Caco-2 (cell line): ENCODE measurements around the gene ACYP2. TPM values are rescaled to one million over a fixed set of nuclear protein-coding genes. Genes with fewer than 3 reads are reported as not detected.

Source experiments
- BruUV-seq: library from RNA; stranded (reverse); fragments of 400-500 nt; replicated peaks from 2 replicates; lab custom pipeline; 2021; lab: Mats Ljungman, UMichigan
- CTCF ChIA-PET: fragments of 300-600 bp; sonication (Branson Sonifier 250); formaldehyde crosslinking; loops from one replicate; lab custom pipeline; 2022; ENCODE audit warnings: antibody characterized with exemption; lab: Charles Lee
- POLR2A ChIA-PET: fragments of 300-600 bp; sonication (Branson Sonifier 250); formaldehyde crosslinking; loops from one replicate; lab custom pipeline; 2022; ENCODE audit warnings: antibody characterized with exemption; lab: Charles Lee
- DNase-seq, 2 experiments: peaks; one replicate each; pipeline versions ENCODE4 v3.0.0 to v3.0.0-alpha.2; 2020 to 2022
- H3K27me3 ChIP-seq: replicated peaks from 2 replicates; pipeline ENCODE4 v1.6.0; 2011; ENCODE audit warnings: low read length; ENCODE audit not compliant: control insufficient read depth, insufficient read depth
- H3K36me3 ChIP-seq: 2 replicates; pipeline ENCODE4 v1.5.1; 2011; ENCODE audit warnings: low read length; ENCODE audit not compliant: control insufficient read depth, insufficient read depth
- H3K4me1 ChIP-seq: fragments of 250-450 bp; sonication (Bioruptor Pico); 2 replicates; pipeline ENCODE4 v1.5.1; 2020; ENCODE audit warnings: mild to moderate bottlenecking
- H3K4me3 ChIP-seq: 2 replicates; pipeline ENCODE4 v1.5.1; 2011; ENCODE audit warnings: low read depth, mild to moderate bottlenecking, control low read depth, low read length
- H3K9me3 ChIP-seq: fragments of 250-450 bp; sonication (Bioruptor Pico); 2 replicates; pipeline ENCODE4 v1.5.1; 2020; ENCODE audit warnings: mild to moderate bottlenecking, moderate library complexity
- H3K27ac Mint-ChIP-seq: one replicate; pipeline ENCODE4 v1.8.0; 2022; ENCODE audit warnings: mixed read lengths; ENCODE audit not compliant: unreplicated experiment
- H3K27me3 Mint-ChIP-seq: one replicate; pipeline ENCODE4 v1.8.0; 2022; ENCODE audit warnings: mixed read lengths; ENCODE audit not compliant: insufficient read depth, unreplicated experiment
- H3K36me3 Mint-ChIP-seq: one replicate; pipeline ENCODE4 v1.8.0; 2022; ENCODE audit warnings: mild to moderate bottlenecking, mixed read lengths; ENCODE audit not compliant: insufficient read depth, unreplicated experiment
- H3K4me1 Mint-ChIP-seq: one replicate; pipeline ENCODE4 v1.8.0; 2022; ENCODE audit warnings: low read depth, mixed read lengths; ENCODE audit not compliant: unreplicated experiment
- H3K4me3 Mint-ChIP-seq: one replicate; pipeline ENCODE4 v1.8.0; 2022; ENCODE audit warnings: mild to moderate bottlenecking, moderate library complexity, mixed read lengths; ENCODE audit not compliant: unreplicated experiment
- H3K9me3 Mint-ChIP-seq: one replicate; pipeline ENCODE4 v1.8.0; 2022; ENCODE audit warnings: mixed read lengths; ENCODE audit not compliant: unreplicated experiment
- CTCF ChIP-seq, 2 experiments: fragments of 200-600 bp in 1 of 2; IDR thresholded peaks; 1 replicate in 1 of 2; 2 replicates in 1 of 2; pipeline versions ENCODE4 v1.5.1 to v1.8.0; 2011 to 2022; ENCODE audit warnings: antibody characterized with exemption in 1 of 2, control low read depth in 1 of 2, inconsistent platforms in 1 of 2, low read depth in 1 of 2, low read length in 1 of 2, mild to moderate bottlenecking in 1 of 2, moderate library complexity in 1 of 2; ENCODE audit not compliant: insufficient read depth in 1 of 2, severe bottlenecking in 1 of 2, unreplicated experiment in 1 of 2
- intact Hi-C: fragments of 100-400 bp; cut with micrococcal nuclease; formaldehyde crosslinking; loops from one replicate; pipeline ENCODE4 v1.10.0; 2022; ENCODE audit not compliant: unreplicated experiment
- total RNA-seq: library from RNA; stranded (reverse); gene quantifications from 2 replicates; pipeline ENCODE4 v1.2.3, GENCODE V29; 2022

Gene ACYP2
- total RNA-seq, 1 experiment from 2014 or later = 4.1 TPM

- Mint-ChIP-seq H3K9me3 (peaks cover 9% of the 10 kb centered on the region), H3K27me3 (no peaks in the 10 kb centered on the region), H3K4me1 (no peaks in the 10 kb centered on the region), H3K4me3 (no peak overlapping the region), H3K27ac (no peak overlapping the region), H3K36me3 (no peaks in the 10 kb centered on the region)
- Histone ChIP-seq H3K27me3 (no peaks in the 10 kb centered on the region), H3K4me1 (no peaks in the 10 kb centered on the region), H3K9me3 (no peaks in the 10 kb centered on the region), H3K36me3 (no peaks in the 10 kb centered on the region), H3K4me3 (no peak overlapping the region)
- no peak for DNase-seq
- TF ChIP-seq CTCF (IDR thresholded peaks at IDR 0.05; ENCODE audit: insufficient read depth in 1 of 2, low read depth in 1 of 2, low read length in 1 of 2, severe bottlenecking in 1 of 2, unreplicated experiment in 1 of 2) = no peak
- BruUV-seq = no TSS peak
- CTCF ChIA-PET = no interaction called here
- intact Hi-C loops = no loop called here
- POLR2A ChIA-PET = no interaction called here
Measured at GRCh38 chr2:54271189-54271588, 155.8 kb downstream of the ACYP2 start.

- intact Hi-C loops = no loop called here
- no peak overlapping the region for H3K27ac Mint-ChIP-seq
- ChIA-PET CTCF (no interaction called here), POLR2A (no interaction called here)
- Histone ChIP-seq H3K27me3 (no peaks in the 10 kb centered on the region), H3K4me3 (no peak overlapping the region), H3K4me1 (no peaks in the 10 kb centered on the region), H3K36me3 (no peaks in the 10 kb centered on the region), H3K9me3 (no peaks in the 10 kb centered on the region)
- H3K27me3 Mint-ChIP-seq = no peaks in the 10 kb centered on the region
- no peak overlapping the region for H3K4me3 Mint-ChIP-seq
- DNase-seq = no peak
- H3K4me1 Mint-ChIP-seq = no peaks in the 10 kb centered on the region
- peaks cover 9% of the 10 kb centered on the region for H3K9me3 Mint-ChIP-seq
- no peak for TF ChIP-seq CTCF (IDR thresholded peaks at IDR 0.05; ENCODE audit: insufficient read depth in 1 of 2, low read depth in 1 of 2, low read length in 1 of 2, severe bottlenecking in 1 of 2, unreplicated experiment in 1 of 2)
- BruUV-seq = no TSS peak
- no peaks in the 10 kb centered on the region for H3K36me3 Mint-ChIP-seq
Measured at GRCh38 chr2:54271843-54272627, 156.6 kb downstream of the ACYP2 start.

GRCh38 chr2:54274781-54275242 is 159.4 kb downstream of the ACYP2 start:
- Mint-ChIP-seq H3K4me1 (no peaks in the 10 kb centered on the region), H3K36me3 (no peaks in the 10 kb centered on the region), H3K4me3 (no peak overlapping the region), H3K27ac (no peak overlapping the region), H3K27me3 (no peaks in the 10 kb centered on the region), H3K9me3 (peaks cover 9% of the 10 kb centered on the region)
- ChIA-PET POLR2A (no interaction called here), CTCF (no interaction called here)
- no peaks in the 10 kb centered on the region for H3K27me3 ChIP-seq
- intact Hi-C loops = loop anchor here (5.0 kb wide), 1 partner anchor 43 kb away; no protein-coding TSS in a partner anchor
- no peak for TF ChIP-seq CTCF (IDR thresholded peaks at IDR 0.05; ENCODE audit: insufficient read depth in 1 of 2, low read depth in 1 of 2, low read length in 1 of 2, severe bottlenecking in 1 of 2, unreplicated experiment in 1 of 2)
- no peaks in the 10 kb centered on the region for H3K9me3 ChIP-seq
- no peaks in the 10 kb centered on the region for H3K4me1 ChIP-seq
- no TSS peak for BruUV-seq
- no peak overlapping the region for H3K4me3 ChIP-seq
- no peaks in the 10 kb centered on the region for H3K36me3 ChIP-seq
- DNase-seq = no peak
